ENCODE results near the gene PTPRK. TPM values are rescaled to one million over a fixed set of nuclear protein-coding genes. Genes with fewer than 3 reads are reported as not detected.
A peak's percentile ranks its signal among the peaks of the same experiment; 100 is the strongest.

PTPRK gene
- total and polyA plus RNA-seq, 10 of the 15 experiments (the other 5 are each of a cell fraction or from before 2014, with no cell fraction given): 0.23 to 1.9 (median 0.55) TPM

DNA sequence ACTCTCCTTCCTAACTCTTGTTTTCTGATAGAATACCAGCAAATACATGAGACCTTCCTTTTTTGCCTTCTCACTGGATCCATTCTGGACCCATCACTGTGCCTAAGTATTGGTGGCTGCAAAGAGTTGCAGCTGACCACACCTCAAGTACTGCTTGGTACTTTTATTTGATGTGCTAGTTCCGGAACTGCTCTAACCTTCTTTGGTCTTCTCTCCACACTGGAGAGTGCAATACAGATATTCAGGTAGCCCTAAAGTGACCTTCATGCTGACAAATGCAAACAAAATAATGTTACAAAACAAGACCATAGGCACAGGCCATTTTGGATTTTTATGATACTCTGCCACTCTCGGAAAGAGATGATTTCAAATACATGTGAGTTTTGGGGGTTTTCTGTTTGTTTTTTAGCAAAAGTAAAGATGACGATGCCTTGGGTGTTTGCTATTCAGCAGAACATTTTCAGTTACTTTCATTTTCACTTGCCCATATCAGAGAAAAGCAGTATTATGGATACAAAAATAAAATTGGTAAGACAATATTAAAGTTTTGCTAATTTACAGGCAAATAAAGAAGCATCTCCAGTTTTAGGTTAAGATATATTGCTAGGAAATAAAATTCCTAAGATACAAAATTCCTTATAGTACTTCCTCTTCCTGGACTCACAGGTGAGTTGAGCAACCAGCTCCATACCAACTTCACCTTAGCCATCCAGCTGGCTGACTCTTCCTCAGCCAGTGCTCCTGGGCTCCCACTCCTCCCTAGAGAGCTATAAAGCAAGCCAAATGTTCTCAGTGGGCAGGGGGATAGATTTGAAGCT, 42.0 kb downstream of the PTPRK start:
- Histone ChIP-seq H3K4me2 (ENCODE audit: control insufficient read depth, insufficient read depth) (no peak overlapping the region), H3K27ac (ENCODE audit: control insufficient read depth, insufficient read depth) (no peak overlapping the region), H3K4me1 (ENCODE audit: control insufficient read depth, insufficient read depth, low read length) (no peaks in the 10 kb centered on the region), H2AFZ (ENCODE audit: control insufficient read depth, low read depth, low read length) (peak overlapping the region; percentile 29), H3K9me3 (replicated peaks; ENCODE audit: control insufficient read depth, insufficient read depth, low read length) (no peaks in the 10 kb centered on the region), H3K27me3 (replicated peaks in 1 of 2; ENCODE audit: control insufficient read depth in 2 of 2, insufficient read depth in 2 of 2, low read length in 1 of 2) (no peaks in the 10 kb centered on the region), H3K4me3 (no peak overlapping the region), H4K20me1 (ENCODE audit: control insufficient read depth, insufficient read depth) (no peaks in the 10 kb centered on the region), H3K9ac (ENCODE audit: control insufficient read depth, insufficient read depth, low read length) (no peak overlapping the region), H3K36me3 (ENCODE audit: control insufficient read depth in 2 of 2, insufficient read depth in 2 of 2, low read length in 1 of 2) (no peaks in the 10 kb centered on the region), H3K79me2 (ENCODE audit: control insufficient read depth, insufficient read depth, low read length) (no peaks in the 10 kb centered on the region)
- RAD21 ChIA-PET (ENCODE audit: unreplicated experiment): no interaction called here
- no TSS peak for BruUV-seq (replicated peaks)
- no peak for DNase-seq (ENCODE audit: low read depth, low spot score)
- SMC1A ChIA-PET (ENCODE audit: uncharacterized antibody, unreplicated experiment): no interaction called here
- CTCF ChIA-PET: no interaction called here
- 54% methylated on average over 3 of the region's 3 CpGs for WGBS (ENCODE audit: insufficient coverage, insufficient replicate concordance, low lambda C conversion rate, missing lambda C conversion rate)
- no peak for FAIRE-seq
- intact Hi-C loops (cut with micrococcal nuclease; ENCODE audit: unreplicated experiment): no loop called here
- POLR2A ChIA-PET: no interaction called here
- no peak; the same call in 2 of the 3 replicates for ATAC-seq
- in situ Hi-C loops (cut with MboI): no loop called here
- TF ChIP-seq ETV6 (conservative IDR thresholded peaks at IDR 0.05 in 1 of 2, IDR thresholded peaks at IDR 0.05 in 1 of 2; ENCODE audit: borderline replicate concordance in 1 of 2, low read depth in 1 of 2) (no peak), SMAD1 (IDR thresholded peaks at IDR 0.05; ENCODE audit: low read depth, partially characterized antibody) (no peak), MEF2B (IDR thresholded peaks at IDR 0.05; ENCODE audit: partially characterized antibody, poor library complexity, severe bottlenecking) (no peak), FOXM1 (IDR thresholded peaks at IDR 0.05; ENCODE audit: low read depth, low read length) (no peak), CHD4 (IDR thresholded peaks at IDR 0.05) (no peak), NFXL1 (IDR thresholded peaks at IDR 0.05; ENCODE audit: borderline replicate concordance) (no peak), SMAD5 (IDR thresholded peaks at IDR 0.05; ENCODE audit: low read depth) (no peak), RCOR1 (conservative IDR thresholded peaks at IDR 0.05; ENCODE audit: low read depth, low read length) (no peak), YBX1 (IDR thresholded peaks at IDR 0.05) (no peak), SRF (IDR thresholded peaks at IDR 0.05; ENCODE audit: low read depth in 2 of 2, low read length in 2 of 2) (no peak), EED (IDR thresholded peaks at IDR 0.05; ENCODE audit: low read depth) (no peak), FOS (IDR thresholded peaks at IDR 0.05; ENCODE audit: borderline replicate concordance, extremely low read depth, insufficient read length) (no peak), FOXK2 (IDR thresholded peaks at IDR 0.05) (no peak)
- TF ChIP-seq, protein P1, sequence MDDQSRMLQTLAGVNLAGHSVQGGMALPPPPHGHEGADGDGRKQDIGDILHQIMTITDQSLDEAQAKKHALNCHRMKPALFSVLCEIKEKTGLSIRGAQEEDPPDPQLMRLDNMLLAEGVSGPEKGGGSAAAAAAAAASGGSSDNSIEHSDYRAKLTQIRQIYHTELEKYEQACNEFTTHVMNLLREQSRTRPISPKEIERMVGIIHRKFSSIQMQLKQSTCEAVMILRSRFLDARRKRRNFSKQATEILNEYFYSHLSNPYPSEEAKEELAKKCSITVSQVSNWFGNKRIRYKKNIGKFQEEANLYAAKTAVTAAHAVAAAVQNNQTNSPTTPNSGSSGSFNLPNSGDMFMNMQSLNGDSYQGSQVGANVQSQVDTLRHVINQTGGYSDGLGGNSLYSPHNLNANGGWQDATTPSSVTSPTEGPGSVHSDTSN (IDR thresholded peaks at IDR 0.05; ENCODE audit: insufficient replicate concordance, low read depth, low read length): no peak
- TF ChIP-seq, protein P2, sequence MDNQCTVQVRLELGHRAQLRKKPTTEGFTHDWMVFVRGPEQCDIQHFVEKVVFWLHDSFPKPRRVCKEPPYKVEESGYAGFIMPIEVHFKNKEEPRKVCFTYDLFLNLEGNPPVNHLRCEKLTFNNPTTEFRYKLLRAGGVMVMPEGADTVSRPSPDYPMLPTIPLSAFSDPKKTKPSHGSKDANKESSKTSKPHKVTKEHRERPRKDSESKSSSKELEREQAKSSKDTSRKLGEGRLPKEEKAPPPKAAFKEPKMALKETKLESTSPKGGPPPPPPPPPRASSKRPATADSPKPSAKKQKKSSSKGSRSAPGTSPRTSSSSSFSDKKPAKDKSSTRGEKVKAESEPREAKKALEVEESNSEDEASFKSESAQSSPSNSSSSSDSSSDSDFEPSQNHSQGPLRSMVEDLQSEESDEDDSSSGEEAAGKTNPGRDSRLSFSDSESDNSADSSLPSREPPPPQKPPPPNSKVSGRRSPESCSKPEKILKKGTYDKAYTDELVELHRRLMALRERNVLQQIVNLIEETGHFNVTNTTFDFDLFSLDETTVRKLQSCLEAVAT (IDR thresholded peaks at IDR 0.05): no peak
- TF ChIP-seq, protein P3, sequence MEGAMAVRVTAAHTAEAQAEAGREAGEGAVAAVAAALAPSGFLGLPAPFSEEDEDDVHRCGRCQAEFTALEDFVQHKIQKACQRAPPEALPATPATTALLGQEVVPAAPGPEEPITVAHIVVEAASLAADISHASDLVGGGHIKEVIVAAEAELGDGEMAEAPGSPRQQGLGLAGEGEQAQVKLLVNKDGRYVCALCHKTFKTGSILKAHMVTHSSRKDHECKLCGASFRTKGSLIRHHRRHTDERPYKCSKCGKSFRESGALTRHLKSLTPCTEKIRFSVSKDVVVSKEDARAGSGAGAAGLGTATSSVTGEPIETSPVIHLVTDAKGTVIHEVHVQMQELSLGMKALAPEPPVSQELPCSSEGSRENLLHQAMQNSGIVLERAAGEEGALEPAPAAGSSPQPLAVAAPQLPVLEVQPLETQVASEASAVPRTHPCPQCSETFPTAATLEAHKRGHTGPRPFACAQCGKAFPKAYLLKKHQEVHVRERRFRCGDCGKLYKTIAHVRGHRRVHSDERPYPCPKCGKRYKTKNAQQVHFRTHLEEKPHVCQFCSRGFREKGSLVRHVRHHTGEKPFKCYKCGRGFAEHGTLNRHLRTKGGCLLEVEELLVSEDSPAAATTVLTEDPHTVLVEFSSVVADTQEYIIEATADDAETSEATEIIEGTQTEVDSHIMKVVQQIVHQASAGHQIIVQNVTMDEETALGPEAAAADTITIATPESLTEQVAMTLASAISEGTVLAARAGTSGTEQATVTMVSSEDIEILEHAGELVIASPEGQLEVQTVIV (IDR thresholded peaks at IDR 0.05; ENCODE audit: borderline replicate concordance, partially characterized antibody): no peak
- TF ChIP-seq, protein P4, sequence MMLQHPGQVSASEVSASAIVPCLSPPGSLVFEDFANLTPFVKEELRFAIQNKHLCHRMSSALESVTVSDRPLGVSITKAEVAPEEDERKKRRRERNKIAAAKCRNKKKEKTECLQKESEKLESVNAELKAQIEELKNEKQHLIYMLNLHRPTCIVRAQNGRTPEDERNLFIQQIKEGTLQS (IDR thresholded peaks at IDR 0.05; ENCODE audit: borderline replicate concordance, extremely low read depth, low read depth, low read length): no peak

Data from GM12878 (cell line).